ENCODE results near the gene ARL1. TPM values are rescaled to one million over a fixed set of nuclear protein-coding genes. Genes with fewer than 3 reads are reported as not detected.

Gene ARL1
- total and polyA plus RNA-seq, 2 of the 8 experiments (the other 6 are each of a cell fraction or from before 2014, with no cell fraction given) = 28.9 to 75.2 TPM

- Histone ChIP-seq H2AFZ (ENCODE audit: low read length) (no peak overlapping the region), H2BK20ac (ENCODE audit: low read length) (no peak overlapping the region), H4K5ac (ENCODE audit: insufficient read length, low read depth, low read length) (no peak overlapping the region), H2AK5ac (ENCODE audit: low read depth, low read length) (no peak overlapping the region), H3K4ac (replicated peaks; ENCODE audit: insufficient read length, low read depth, low read length) (no peak overlapping the region), H3K23me2 (ENCODE audit: low read depth, low read length) (no peaks in the 10 kb centered on the region), H4K91ac (replicated peaks; ENCODE audit: insufficient read length, low read length) (no peak overlapping the region), H4K8ac (ENCODE audit: extremely low read depth, insufficient read depth, low read length) (no peak overlapping the region), H3K9me3 (ENCODE audit: insufficient read depth in 2 of 2, low read depth in 1 of 2, low read length in 1 of 2) (no peaks in the 10 kb centered on the region), H2BK12ac (ENCODE audit: low read depth, low read length) (no peak overlapping the region), H3K79me2 (ENCODE audit: control insufficient read depth in 1 of 2, insufficient read depth in 2 of 2, low read length in 2 of 2) (no peaks in the 10 kb centered on the region), H3K27me3 (replicated peaks in 1 of 4; ENCODE audit: control insufficient read depth in 3 of 4, extremely low read depth in 1 of 4, insufficient read depth in 3 of 4, low read length in 3 of 4) (no peaks in the 10 kb centered on the region), H2BK120ac (replicated peaks; ENCODE audit: low read depth, low read length) (no peak overlapping the region), H3K36me3 (ENCODE audit: control insufficient read depth in 2 of 4, insufficient read depth in 4 of 4, low read length in 3 of 4) (no peaks in the 10 kb centered on the region), H2BK15ac (ENCODE audit: low read length) (no peak overlapping the region), H3K14ac (ENCODE audit: insufficient read length) (no peak overlapping the region), H3K4me1 (replicated peaks in 1 of 4; ENCODE audit: control insufficient read depth in 3 of 4, insufficient read depth in 4 of 4, low read length in 3 of 4) (no peaks in the 10 kb centered on the region), H3K79me1 (ENCODE audit: low read depth, low read length) (no peaks in the 10 kb centered on the region), H4K20me1 (replicated peaks in 1 of 2; ENCODE audit: control insufficient read depth in 1 of 2, insufficient read depth in 2 of 2, low read length in 2 of 2) (no peaks in the 10 kb centered on the region), H3K23ac (ENCODE audit: insufficient read length) (no peak overlapping the region), H3K4me2 (ENCODE audit: insufficient read depth in 1 of 2, low read depth in 2 of 2, low read length in 2 of 2) (no peak overlapping the region), H3K18ac (ENCODE audit: extremely low read depth, low read length) (no peak overlapping the region), H3K27ac (ENCODE audit: low read depth, low read length) (no peak overlapping the region), H3K56ac (replicated peaks; ENCODE audit: insufficient read length, low read depth, low read length) (no peak overlapping the region), H3K9ac (replicated peaks in 1 of 4; ENCODE audit: extremely low read depth in 1 of 4, low read depth in 3 of 4, low read length in 3 of 4) (no peak overlapping the region), H3K4me3 (ENCODE audit: extremely low read depth in 1 of 4, insufficient read depth in 2 of 4, low read depth in 3 of 4, low read length in 4 of 4) (no peak overlapping the region), H2BK5ac (ENCODE audit: low read depth, low read length) (no peak overlapping the region)
- CTCF ChIA-PET (ENCODE audit: partially characterized antibody) = no interaction called here
- DNase-seq (ENCODE audit: low read depth in 1 of 2, low spot score in 2 of 2) (no peak), FAIRE-seq (no peak)
- POLR2A ChIA-PET (ENCODE audit: partially characterized antibody) = no interaction called here
- 91% methylated on average over 5 of the region's 5 CpGs; no CpG with 5 or more reads in 1 of the 2 experiments for WGBS, 2 experiments (ENCODE audit: extremely low coverage in 1 of 2, insufficient coverage in 1 of 2, insufficient read length in 1 of 2, insufficient replicate concordance in 2 of 2, low coverage in 1 of 2, low lambda C conversion rate in 2 of 2, missing lambda C conversion rate in 1 of 2)
- TF ChIP-seq TEAD4 (IDR thresholded peaks at IDR 0.05; ENCODE audit: low read depth, low read length) = no peak
- TF ChIP-seq GTF2F1 (IDR thresholded peaks at IDR 0.05; ENCODE audit: borderline replicate concordance, low read depth, low read length) = no peak
- no peak for TF ChIP-seq HDAC2 (IDR thresholded peaks at IDR 0.05; ENCODE audit: borderline replicate concordance in 1 of 2, low read depth in 2 of 2, low read length in 2 of 2)
- TF ChIP-seq BCL11A (IDR thresholded peaks at IDR 0.05; ENCODE audit: low read depth in 2 of 2, low read length in 2 of 2) = no peak
- TF ChIP-seq MAX (IDR thresholded peaks at IDR 0.05) = no peak
- no peak for TF ChIP-seq GABPA (IDR thresholded peaks at IDR 0.05; ENCODE audit: borderline replicate concordance, insufficient read depth, low read length)
- TF ChIP-seq ZNF274 (IDR thresholded peaks at IDR 0.05; ENCODE audit: borderline replicate concordance, extremely low read depth, low read length) = no peak
- TF ChIP-seq POLR2A (IDR thresholded peaks at IDR 0.05; ENCODE audit: control extremely low read depth in 1 of 2, low read depth in 2 of 2, low read length in 2 of 2) = no peak
- TF ChIP-seq E2F6 (IDR thresholded peaks at IDR 0.05) = no peak
- no peak for TF ChIP-seq BACH1 (IDR thresholded peaks at IDR 0.05; ENCODE audit: low read length)
Measured at GRCh38 chr12:101439236-101439635, 31.7 kb upstream of the ARL1 start.
